GM04503 (cell line): ENCODE data around the gene SLC25A45.
"Not testable (repeated sequence)": the region's sequence is repeated elsewhere in the genome, so short reads cannot be mapped to it uniquely, and the experiment has no call there.

Source experiments
- DNase-seq: peaks from one replicate; pipeline ENCODE4 v3.0.0-alpha.2; 2012; ENCODE audit warnings: low read depth

SLC25A45 gene

GRCh38 chr11:65421794-65422632 is 39.6 kb upstream of the SLC25A45 start:
- DNase-seq: peak; percentile 69

DNA sequence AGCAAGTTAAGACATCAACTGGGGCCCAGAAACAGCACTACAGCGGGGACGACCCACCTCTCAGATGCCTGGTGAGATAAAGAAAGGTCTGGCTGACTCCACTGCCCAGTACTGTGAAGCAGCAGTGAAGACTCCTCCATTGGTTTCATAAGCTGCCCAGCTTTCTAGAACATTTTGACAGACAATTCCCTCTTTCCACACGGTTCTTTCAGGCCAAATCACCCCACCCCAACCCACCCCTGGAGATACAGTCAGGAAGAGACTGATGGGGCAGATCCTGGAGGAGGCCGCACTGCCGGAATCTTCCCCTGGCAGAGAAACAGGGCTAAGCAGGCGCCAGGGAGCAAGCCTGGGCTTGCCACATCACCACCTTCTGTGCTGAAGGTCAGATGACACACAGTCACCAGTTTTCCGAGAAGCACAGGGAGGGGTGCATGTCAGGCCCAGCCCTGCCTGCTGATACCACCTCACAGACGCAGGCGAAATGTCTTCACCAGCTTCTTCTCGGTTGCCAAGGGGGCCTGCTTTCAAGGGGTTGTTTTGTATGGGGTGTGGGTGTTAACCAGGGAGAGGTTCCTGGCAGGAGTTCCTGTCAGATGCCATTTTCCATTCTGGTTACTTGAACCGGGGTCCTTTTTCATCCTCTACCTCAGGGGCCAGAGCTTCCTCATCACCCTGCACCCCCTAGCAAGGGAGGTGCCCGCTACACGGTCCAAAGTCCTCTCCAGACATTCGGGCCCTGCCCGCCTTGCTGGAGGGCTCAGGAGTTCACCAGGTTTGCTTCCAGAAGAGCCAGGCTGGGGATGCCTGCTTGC is 38.7 kb upstream of the SLC25A45 start:
- peak; percentile 99 for DNase-seq

GRCh38 chr11:65420506-65420905 is 38.1 kb upstream of the SLC25A45 start:
- no peak for DNase-seq

DNA sequence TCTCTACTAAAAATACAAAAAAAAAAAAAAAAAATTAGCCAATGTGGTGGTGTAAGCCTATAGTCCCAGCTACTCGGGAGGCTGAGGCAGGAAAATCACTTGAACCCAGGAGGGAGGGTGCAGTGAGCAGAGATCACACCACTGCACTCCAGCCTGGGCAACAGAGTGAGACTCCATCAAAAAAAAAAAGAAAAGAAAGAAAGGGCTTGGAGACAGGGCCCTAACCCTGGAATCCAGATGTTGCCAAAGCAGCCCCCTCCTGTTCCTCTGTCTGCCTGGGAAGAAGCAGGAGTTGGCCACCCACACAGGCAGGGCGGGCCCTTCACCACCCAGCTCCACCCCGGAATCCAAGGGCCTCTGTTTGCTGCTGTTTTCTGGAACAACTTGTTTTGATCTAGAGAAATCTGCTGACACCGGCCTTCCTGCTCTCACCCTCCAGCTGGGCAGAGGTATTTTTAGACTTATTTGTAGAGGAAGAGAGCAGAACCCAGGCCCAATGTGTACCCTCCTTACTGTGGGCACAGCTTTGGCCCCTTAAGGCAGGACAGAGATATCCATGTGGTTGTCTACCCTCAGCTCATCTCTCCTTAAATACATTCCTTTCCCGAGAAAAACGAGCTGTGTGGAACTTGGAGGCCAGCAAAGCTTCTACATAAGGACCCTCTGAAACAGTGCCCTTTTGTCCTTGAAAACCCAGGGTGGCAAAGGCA is 37.5 kb upstream of the SLC25A45 start:
- peak; percentile 88 for DNase-seq

DNA sequence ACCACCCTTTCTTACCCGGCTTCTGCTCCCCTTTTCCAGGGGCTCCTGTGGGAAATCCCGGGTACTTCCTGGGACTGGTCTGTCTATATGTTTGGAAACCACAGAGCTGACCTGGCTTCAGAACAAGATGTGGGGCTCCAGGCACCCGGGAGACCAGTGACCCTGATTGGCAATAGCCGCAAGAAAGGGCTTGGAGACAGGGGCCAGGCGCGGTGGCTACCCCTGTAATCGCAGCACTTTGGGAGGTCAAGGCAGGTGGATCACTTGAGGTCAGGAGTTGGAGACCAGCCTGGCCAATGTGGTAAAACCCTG is 37.0 kb upstream of the SLC25A45 start:
- DNase-seq: no peak

GRCh38 chr11:65418681-65419459 is 36.4 kb upstream of the SLC25A45 start:
- DNase-seq: peak; percentile 97

- DNase-seq: no peak
These were observed 35.9 kb upstream of the SLC25A45 start for GRCh38 chr11:65418431-65418680.

- DNase-seq: no peak
These were observed 35.4 kb upstream of the SLC25A45 start for GRCh38 chr11:65417702-65418430.

DNA sequence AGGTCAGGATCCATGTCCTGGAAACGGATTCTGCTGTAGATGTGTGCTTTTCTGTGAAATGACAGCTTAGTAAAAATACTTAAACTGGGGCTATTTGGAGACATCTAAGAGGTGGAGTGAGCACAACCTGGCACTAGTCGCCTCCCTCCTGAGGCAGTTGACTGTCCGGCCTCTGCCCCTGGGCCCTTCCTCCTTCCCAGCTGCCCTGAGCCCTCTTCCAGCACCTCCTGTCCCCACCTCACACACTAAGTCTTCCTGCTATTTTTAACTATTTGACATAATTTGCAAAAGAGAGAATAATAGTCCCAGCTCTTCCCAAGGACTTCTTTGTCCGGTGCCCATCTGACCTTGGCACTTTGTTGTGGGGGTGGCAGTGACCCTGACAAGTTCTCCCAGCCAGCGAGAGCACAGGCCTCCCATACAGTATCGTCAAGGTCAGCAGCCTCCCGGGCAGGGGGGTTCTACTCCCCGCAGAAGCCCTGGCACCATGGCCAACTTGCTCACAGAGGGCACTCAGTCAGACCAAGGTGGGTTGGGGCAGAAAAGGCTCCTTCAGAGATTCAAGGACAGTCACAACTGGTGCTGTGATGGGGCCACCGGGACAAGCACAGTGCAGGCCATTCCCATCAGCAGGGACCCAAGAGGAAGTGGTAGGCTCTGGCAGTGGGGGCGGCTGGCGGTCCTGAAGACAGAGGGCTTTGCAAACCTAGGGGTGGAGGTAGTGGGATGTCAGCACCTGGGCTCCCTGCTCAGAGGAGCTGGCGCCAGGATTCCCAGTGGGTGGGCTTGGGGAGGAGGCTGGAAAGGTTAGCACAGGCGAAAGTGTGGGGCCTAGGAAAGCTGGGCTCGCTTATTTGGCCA is 34.6 kb upstream of the SLC25A45 start:
- DNase-seq: no peak

DNA sequence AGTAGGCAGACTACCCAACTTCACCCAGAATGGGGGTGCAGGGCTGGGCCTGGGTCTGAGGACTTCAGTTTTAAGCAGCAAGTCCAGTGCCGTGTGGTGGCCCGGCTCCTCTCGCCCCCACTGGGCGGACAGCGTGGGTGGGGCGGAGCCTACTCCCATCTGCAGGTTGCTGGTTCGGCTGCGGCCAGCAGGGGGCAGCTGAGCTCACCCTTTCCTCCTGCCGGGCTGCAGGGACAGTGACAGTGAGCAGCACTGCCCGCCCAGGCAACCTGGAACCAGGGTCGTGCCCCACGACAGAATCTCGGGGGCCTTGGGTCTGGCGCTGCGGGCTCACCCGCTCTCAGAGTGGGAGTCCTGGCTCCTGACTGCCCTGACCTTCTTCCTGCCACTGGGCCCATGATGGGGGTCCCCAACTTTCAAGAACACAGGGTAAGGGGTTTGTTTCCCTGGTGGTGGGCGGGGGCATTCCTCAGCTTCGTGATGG is 33.9 kb upstream of the SLC25A45 start:
- peak; percentile 37 for DNase-seq

DNA sequence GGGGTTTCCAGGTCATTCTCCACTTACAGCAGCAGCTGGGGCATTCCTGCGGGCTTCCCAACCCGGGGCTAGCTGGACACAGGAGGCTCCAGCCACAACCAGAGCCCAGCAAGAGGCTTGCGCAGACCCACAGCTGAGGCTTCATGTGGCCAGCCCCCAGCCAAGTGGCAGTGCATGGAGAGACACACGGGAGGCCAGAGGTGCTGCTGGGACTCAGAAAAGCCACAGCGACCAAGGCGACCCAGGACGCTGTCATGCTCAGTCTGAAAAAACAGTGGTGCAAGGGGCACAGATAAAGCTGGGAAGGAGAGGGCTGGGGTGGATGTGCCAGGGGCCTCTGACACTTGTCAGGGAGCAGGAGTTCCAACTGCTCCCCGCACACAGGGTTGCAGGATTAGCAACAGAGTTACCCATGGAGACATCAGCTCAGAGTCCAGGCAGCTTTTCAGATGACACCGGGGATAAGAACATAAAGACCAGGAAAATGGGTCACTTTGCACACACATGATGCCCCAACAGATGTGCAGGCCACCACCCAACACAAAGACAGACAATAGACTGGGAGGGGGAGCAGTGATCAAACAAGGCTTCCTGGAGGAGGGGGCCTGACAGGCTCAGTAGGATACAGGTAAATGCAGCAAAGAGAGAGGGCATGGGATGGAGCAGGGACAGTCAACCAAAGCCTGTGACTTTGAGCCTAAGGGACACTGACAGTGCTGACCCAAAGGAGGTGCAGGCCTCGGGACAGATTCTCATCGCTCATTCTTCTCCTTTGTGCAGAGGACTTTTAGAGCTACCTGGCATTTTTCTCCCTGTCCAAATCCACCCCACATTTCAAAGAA is 33.3 kb upstream of the SLC25A45 start:
- no peak for DNase-seq

GRCh38 chr11:65414776-65415498 is 32.5 kb upstream of the SLC25A45 start:
- no peak for DNase-seq

- not testable (repeated sequence) for DNase-seq
These were observed 30.7 kb upstream of the SLC25A45 start for GRCh38 chr11:65413077-65413664.

DNA sequence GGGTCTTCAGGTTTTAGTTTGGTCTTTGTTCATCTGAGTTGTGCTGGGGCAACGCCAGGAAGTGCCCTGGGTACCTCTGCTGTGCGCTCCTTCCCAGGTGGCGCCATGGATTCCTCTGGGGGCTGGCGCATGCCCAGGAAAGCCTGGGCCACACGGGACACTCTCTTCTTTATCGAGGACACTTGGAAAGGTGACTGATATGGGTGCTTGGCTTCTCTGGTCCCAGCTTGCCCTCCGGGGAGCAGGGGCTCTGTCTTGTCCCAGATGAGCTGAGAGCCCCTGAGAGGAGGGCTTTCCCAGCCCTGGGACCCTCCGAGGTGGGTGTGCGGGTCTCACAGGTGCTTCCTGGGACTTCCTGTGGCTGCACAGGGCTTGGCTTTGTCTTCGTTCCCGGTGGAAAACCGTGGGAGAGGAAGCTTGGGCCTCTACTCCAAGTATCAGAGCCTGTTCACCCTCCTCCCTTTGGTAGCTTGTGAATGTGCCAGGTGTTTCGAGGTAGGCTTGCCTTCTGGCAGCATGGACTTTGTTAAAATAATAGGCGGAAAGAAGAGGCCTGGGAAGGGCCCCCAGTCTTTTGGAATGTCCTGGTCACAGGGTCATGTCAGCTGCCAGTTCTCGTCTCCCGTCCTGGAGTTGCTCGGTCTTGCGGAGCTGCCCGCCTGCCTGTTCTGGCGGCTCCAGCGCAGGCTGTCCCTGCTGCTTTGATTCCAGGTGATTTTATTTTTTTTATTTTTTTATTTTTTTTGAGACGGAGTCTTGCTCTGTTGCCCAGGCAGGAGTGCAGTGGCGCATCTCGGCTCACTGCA is 30.0 kb upstream of the SLC25A45 start:
- no peak for DNase-seq

GRCh38 chr11:65411681-65412070 is 29.2 kb upstream of the SLC25A45 start:
- DNase-seq: no peak

DNA sequence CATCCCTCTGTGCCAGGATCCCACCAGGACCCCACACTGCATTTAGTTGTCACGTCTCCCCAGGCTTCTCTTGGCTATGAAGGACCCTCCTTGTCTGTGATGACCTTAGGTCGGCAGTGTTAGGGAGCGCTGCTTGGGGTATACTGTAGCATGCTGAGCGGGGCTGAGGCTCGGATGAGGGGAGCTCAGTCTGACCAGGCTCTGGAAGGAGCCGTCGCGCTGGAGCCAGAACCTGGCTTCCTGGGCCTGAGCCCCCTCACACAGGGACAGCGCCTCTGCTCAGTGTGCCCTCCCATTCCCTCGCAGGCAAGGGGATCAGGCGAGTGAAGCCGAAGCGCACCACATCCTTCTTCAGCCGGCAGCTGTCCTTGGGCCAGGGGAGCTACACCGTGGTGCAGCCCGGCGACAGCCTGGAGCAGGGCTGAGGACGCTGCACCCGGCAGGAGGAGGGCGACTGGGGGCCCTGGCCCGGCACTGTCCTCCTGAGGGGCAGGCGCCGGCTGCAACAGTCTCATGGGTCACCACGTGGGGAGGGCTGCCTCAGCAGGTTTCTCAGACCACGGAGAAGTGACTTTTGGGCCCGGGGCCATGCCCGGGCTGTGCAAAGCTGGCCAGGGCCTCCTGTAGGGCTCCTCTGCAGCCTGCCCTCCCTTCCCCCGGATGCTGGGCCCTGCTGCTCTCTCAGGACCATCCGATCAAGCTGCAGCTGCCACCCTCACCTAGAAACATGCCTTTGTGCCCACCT is 28.7 kb upstream of the SLC25A45 start:
- no peak for DNase-seq
